ENCODE results near the gene TNFRSF13B. TPM values are rescaled to one million over a fixed set of nuclear protein-coding genes. Genes with fewer than 3 reads are reported as not detected.

TNFRSF13B gene
- total and polyA plus RNA-seq, 2 donors (not counting 3 experiments of a cell fraction or from before 2014, with no cell fraction given), result not detected

DNA sequence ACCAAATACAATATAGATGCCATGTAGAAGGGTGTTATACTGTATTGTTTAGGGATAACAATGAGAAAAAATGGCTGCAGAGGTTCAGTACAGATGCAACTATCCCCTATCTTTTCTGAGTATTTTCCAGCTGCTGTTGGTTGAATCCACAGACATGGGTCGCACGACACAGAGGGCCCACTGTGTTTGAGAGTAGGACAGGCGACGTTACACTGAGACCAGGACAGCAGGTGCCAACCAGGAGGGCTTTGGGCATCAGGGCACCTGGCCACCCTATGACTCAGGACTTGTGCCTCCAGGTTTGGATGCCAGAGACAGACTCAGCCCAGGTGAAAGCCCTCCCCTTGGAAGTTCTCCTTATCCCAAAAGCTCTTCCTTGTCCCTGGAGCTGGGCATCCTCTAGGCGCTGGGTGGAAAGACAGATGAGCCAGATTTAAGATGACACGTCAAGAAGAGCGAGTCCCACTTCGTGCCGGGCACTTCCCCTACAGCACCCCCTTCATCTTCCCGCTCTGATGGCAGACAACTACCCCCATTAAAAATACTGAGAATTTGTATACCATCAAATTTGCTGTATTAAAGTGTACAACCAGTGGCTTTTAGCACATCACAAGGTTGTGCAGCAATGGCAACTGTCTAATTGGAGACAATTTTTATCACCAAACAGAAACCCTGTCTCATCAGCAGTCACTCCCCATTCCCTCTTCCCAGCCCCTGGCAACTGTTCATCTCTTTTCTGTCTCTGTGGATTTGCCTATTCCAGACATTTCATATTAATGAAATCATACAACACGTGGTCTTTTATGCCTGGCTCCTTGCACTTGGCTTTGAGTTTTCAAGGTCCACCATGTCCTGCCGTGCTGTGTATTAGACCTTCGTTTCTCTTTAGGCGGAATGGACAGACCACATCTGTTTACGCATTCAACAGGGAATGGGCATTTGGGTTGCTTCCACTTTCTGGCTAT, 30.6 kb downstream of the TNFRSF13B start:
- dilution Hi-C loops (cut with MboI; ENCODE audit: extremely low pct_ligation_motif_present, low sequenced_read_pairs) (no loop called here), intact Hi-C loops (cut with micrococcal nuclease) (no loop called here)
- FAIRE-seq (no peak), DNase-seq (ENCODE audit: low read depth, low spot score) (no peak)
- H3K4me1 ChIP-seq (ENCODE audit: control insufficient read depth, extremely low read depth, insufficient read depth, low read length), result no peaks in the 10 kb centered on the region
- POLR2A ChIA-PET, result no interaction called here
- H3K9ac ChIP-seq (replicated peaks; ENCODE audit: extremely low read depth, insufficient read depth, low read length), result no peak overlapping the region
- H3K4me2 ChIP-seq (ENCODE audit: insufficient read depth, low read length), result no peak overlapping the region
- no peaks in the 10 kb centered on the region for H4K20me1 ChIP-seq (replicated peaks; ENCODE audit: control insufficient read depth, extremely low read depth, insufficient read depth, low read length)
- H3K9me1 ChIP-seq (replicated peaks; ENCODE audit: control insufficient read depth, extremely low read depth, insufficient read depth, low read length), result no peaks in the 10 kb centered on the region
- H3K36me3 ChIP-seq (ENCODE audit: control insufficient read depth in 2 of 2, extremely low read depth in 1 of 2, insufficient read depth in 2 of 2, low read length in 2 of 2), result no peaks in the 10 kb centered on the region
- no peaks in the 10 kb centered on the region for H3K79me2 ChIP-seq (ENCODE audit: control insufficient read depth, insufficient read depth, low read length)
- no peaks in the 10 kb centered on the region for H3K9me3 ChIP-seq (replicated peaks; ENCODE audit: control insufficient read depth, insufficient read depth, low read length)
- BruUV-seq (replicated peaks), result no TSS peak
- H2AFZ ChIP-seq (ENCODE audit: low read depth, low read length), result no peak overlapping the region
- CTCF ChIA-PET, result no interaction called here
- no peak overlapping the region for H3K4me3 ChIP-seq (replicated peaks in 1 of 3; ENCODE audit: insufficient read depth in 1 of 3, low read depth in 1 of 3, low read length in 3 of 3)
- TF ChIP-seq EZH2 (IDR thresholded peaks at IDR 0.05; ENCODE audit: borderline replicate concordance, low read depth, low read length, severe bottlenecking) (no peak), POLR2AphosphoS5 (IDR thresholded peaks at IDR 0.05; ENCODE audit: insufficient read depth, low read depth, low read length) (no peak), JUN (IDR thresholded peaks at IDR 0.05; ENCODE audit: borderline replicate concordance, insufficient read depth, insufficient read length, low read depth) (no peak), FOS (IDR thresholded peaks at IDR 0.05; ENCODE audit: borderline replicate concordance, insufficient read depth, low read length) (no peak), GATA2 (IDR thresholded peaks at IDR 0.05; ENCODE audit: insufficient read depth, insufficient read length, low read depth, low read length) (no peak), MYC (IDR thresholded peaks at IDR 0.05; ENCODE audit: low read depth, low read length) (no peak), POLR2A (IDR thresholded peaks at IDR 0.05; ENCODE audit: low read depth, low read length) (no peak)
- TF ChIP-seq, protein P1, sequence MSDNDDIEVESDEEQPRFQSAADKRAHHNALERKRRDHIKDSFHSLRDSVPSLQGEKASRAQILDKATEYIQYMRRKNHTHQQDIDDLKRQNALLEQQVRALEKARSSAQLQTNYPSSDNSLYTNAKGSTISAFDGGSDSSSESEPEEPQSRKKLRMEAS (IDR thresholded peaks at IDR 0.05; ENCODE audit: insufficient read depth, insufficient read length), result no peak
- TF ChIP-seq, protein P2, sequence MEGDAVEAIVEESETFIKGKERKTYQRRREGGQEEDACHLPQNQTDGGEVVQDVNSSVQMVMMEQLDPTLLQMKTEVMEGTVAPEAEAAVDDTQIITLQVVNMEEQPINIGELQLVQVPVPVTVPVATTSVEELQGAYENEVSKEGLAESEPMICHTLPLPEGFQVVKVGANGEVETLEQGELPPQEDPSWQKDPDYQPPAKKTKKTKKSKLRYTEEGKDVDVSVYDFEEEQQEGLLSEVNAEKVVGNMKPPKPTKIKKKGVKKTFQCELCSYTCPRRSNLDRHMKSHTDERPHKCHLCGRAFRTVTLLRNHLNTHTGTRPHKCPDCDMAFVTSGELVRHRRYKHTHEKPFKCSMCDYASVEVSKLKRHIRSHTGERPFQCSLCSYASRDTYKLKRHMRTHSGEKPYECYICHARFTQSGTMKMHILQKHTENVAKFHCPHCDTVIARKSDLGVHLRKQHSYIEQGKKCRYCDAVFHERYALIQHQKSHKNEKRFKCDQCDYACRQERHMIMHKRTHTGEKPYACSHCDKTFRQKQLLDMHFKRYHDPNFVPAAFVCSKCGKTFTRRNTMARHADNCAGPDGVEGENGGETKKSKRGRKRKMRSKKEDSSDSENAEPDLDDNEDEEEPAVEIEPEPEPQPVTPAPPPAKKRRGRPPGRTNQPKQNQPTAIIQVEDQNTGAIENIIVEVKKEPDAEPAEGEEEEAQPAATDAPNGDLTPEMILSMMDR (IDR thresholded peaks at IDR 0.05; ENCODE audit: extremely low read depth in 1 of 2, insufficient read depth in 1 of 2, low read depth in 1 of 2, low read length in 2 of 2), result no peak
- H3K27ac ChIP-seq (ENCODE audit: insufficient read depth, low read depth, low read length), result no peak overlapping the region
- H3K27me3 ChIP-seq (ENCODE audit: control insufficient read depth in 2 of 2, insufficient read depth in 2 of 2, low read length in 2 of 2), result peaks cover 0 to 3% of the 10 kb centered on the region in 2 experiments
